ENCODE measurements around the gene SCD5.

The SCD5 gene

DNA sequence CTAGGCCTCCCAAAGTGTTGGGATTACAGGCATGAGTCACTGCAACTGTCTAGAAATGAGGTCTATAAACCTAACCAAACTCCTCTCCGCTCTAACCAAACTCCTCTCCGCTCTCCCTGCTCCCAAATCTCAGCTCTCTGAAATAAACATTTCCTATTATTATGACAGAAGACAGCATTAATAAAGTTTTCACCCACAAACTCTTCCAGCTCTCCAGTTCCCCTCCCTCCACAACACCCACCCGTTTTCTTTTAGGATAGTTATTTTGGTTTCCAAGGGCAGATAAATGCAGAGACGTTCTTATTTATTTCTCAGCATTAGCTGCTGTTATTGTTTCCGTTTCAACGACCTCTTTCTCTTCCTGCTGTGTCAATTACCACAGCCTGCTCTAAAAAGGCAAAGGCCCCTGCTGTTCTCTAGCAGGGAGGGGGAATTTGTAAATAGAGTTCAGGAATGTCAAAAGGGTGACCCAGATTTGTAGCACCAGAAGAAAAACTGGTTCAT lies 13.3 kb upstream of the SCD5 start:
- no peaks in the 10 kb centered on the region for H3K9me3 ChIP-seq (ENCODE audit: control insufficient read depth, insufficient read depth, low read depth, low read length)
- CTCF ChIA-PET: interaction anchor here (0.6 to 2.0 kb wide), 5 partner anchors 9 to 353 kb away, joined by 3 to 5 read pairs (median 3); no protein-coding TSS in a partner anchor
- peaks cover 0 to 1% of the 10 kb centered on the region in 2 experiments; a peak in 1 of 3 replicates for H3K36me3 ChIP-seq (ENCODE audit: control insufficient read depth in 2 of 2, insufficient read depth in 1 of 2, low read length in 2 of 2)
- POLR2A ChIA-PET: interaction anchor here (1.5 kb wide), 1 partner anchor 13 kb away, joined by 4 read pairs; the partner anchor contains the start of gene SCD5
- H3K4me3 ChIP-seq (ENCODE audit: low read depth, low read length): no peak overlapping the region
- H3K27ac ChIP-seq (ENCODE audit: extremely low read depth, low read depth, low read length): peak overlapping the region; percentile 39
- no peaks in the 10 kb centered on the region for H3K4me1 ChIP-seq (ENCODE audit: control insufficient read depth, insufficient read depth, low read length)
- peak; percentile 34; the same call in 1 of the 2 replicates for TF ChIP-seq ZNF10 (tag by site-specific recombination; IDR thresholded peaks at IDR 0.05)
- peak; percentile 87 for TF ChIP-seq ZNF341 (tag by site-specific recombination; IDR thresholded peaks at IDR 0.05; ENCODE audit: low read depth)
- peak; percentile 40; the same call in 1 of the 2 replicates for TF ChIP-seq ZSCAN30 (tag by site-specific recombination; IDR thresholded peaks at IDR 0.05)
- TF ChIP-seq GLIS2 (tag by site-specific recombination; IDR thresholded peaks at IDR 0.05): no peak
- TF ChIP-seq ZNF2 (tag by site-specific recombination; IDR thresholded peaks at IDR 0.05): peak; percentile 29; the same call in 1 of the 2 replicates
- no peak for TF ChIP-seq ZNF48 (tag by site-specific recombination; IDR thresholded peaks at IDR 0.05)
- TF ChIP-seq SP7 (tag by site-specific recombination; IDR thresholded peaks at IDR 0.05): peak; percentile 83; the same call in 1 of the 2 replicates
- TF ChIP-seq, protein P1, sequence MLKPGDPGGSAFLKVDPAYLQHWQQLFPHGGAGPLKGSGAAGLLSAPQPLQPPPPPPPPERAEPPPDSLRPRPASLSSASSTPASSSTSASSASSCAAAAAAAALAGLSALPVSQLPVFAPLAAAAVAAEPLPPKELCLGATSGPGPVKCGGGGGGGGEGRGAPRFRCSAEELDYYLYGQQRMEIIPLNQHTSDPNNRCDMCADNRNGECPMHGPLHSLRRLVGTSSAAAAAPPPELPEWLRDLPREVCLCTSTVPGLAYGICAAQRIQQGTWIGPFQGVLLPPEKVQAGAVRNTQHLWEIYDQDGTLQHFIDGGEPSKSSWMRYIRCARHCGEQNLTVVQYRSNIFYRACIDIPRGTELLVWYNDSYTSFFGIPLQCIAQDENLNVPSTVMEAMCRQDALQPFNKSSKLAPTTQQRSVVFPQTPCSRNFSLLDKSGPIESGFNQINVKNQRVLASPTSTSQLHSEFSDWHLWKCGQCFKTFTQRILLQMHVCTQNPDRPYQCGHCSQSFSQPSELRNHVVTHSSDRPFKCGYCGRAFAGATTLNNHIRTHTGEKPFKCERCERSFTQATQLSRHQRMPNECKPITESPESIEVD (tag by site-specific recombination; IDR thresholded peaks at IDR 0.05): peak; percentile 95
- TF ChIP-seq WT1 (tag by site-specific recombination; IDR thresholded peaks at IDR 0.05): peak; percentile 89
- TF ChIP-seq, protein P2, sequence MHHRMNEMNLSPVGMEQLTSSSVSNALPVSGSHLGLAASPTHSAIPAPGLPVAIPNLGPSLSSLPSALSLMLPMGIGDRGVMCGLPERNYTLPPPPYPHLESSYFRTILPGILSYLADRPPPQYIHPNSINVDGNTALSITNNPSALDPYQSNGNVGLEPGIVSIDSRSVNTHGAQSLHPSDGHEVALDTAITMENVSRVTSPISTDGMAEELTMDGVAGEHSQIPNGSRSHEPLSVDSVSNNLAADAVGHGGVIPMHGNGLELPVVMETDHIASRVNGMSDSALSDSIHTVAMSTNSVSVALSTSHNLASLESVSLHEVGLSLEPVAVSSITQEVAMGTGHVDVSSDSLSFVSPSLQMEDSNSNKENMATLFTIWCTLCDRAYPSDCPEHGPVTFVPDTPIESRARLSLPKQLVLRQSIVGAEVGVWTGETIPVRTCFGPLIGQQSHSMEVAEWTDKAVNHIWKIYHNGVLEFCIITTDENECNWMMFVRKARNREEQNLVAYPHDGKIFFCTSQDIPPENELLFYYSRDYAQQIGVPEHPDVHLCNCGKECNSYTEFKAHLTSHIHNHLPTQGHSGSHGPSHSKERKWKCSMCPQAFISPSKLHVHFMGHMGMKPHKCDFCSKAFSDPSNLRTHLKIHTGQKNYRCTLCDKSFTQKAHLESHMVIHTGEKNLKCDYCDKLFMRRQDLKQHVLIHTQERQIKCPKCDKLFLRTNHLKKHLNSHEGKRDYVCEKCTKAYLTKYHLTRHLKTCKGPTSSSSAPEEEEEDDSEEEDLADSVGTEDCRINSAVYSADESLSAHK (tag by site-specific recombination; IDR thresholded peaks at IDR 0.05): peak; percentile 36; the same call in 1 of the 2 replicates
- TF ChIP-seq ZNF521 (tag by site-specific recombination; IDR thresholded peaks at IDR 0.05): no peak
- peak; percentile 78 for TF ChIP-seq ZNF843 (tag by site-specific recombination; IDR thresholded peaks at IDR 0.05)
- TF ChIP-seq ZNF610 (tag by site-specific recombination; IDR thresholded peaks at IDR 0.05; ENCODE audit: borderline replicate concordance): no peak
- TF ChIP-seq SALL2 (tag by site-specific recombination; IDR thresholded peaks at IDR 0.05; ENCODE audit: borderline replicate concordance): no peak
- no peak for TF ChIP-seq ZNF660 (tag by site-specific recombination; IDR thresholded peaks at IDR 0.05)
- peak; percentile 43; the same call in 1 of the 2 replicates for TF ChIP-seq ZNF24 (tag by site-specific recombination; IDR thresholded peaks at IDR 0.05)
- no peak for TF ChIP-seq ZNF311 (tag by site-specific recombination; IDR thresholded peaks at IDR 0.05; ENCODE audit: borderline replicate concordance)
- no peak for TF ChIP-seq ZNF16 (tag by site-specific recombination; IDR thresholded peaks at IDR 0.05; ENCODE audit: low read depth)
- peak; percentile 21; the same call in 1 of the 2 replicates for TF ChIP-seq ZBTB21 (tag by site-specific recombination; IDR thresholded peaks at IDR 0.05)
- TF ChIP-seq, protein P3, sequence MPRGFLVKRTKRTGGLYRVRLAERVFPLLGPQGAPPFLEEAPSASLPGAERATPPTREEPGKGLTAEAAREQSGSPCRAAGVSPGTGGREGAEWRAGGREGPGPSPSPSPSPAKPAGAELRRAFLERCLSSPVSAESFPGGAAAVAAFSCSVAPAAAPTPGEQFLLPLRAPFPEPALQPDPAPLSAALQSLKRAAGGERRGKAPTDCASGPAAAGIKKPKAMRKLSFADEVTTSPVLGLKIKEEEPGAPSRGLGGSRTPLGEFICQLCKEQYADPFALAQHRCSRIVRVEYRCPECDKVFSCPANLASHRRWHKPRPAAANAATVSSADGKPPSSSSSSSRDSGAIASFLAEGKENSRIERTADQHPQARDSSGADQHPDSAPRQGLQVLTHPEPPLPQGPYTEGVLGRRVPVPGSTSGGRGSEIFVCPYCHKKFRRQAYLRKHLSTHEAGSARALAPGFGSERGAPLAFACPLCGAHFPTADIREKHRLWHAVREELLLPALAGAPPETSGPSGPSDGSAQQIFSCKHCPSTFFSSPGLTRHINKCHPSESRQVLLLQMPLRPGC (tag by site-specific recombination; IDR thresholded peaks at IDR 0.05): peak; percentile 76
- TF ChIP-seq ZBTB8A (tag by site-specific recombination; IDR thresholded peaks at IDR 0.05): 0 out of 2 replicates have a peak, but pooled peaks have one; percentile 22
- TF ChIP-seq, protein P4, sequence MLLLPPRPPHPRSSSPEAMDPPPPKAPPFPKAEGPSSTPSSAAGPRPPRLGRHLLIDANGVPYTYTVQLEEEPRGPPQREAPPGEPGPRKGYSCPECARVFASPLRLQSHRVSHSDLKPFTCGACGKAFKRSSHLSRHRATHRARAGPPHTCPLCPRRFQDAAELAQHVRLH (tag by site-specific recombination; IDR thresholded peaks at IDR 0.05): peak; percentile 25; the same call in 1 of the 2 replicates
- TF ChIP-seq, protein P5, sequence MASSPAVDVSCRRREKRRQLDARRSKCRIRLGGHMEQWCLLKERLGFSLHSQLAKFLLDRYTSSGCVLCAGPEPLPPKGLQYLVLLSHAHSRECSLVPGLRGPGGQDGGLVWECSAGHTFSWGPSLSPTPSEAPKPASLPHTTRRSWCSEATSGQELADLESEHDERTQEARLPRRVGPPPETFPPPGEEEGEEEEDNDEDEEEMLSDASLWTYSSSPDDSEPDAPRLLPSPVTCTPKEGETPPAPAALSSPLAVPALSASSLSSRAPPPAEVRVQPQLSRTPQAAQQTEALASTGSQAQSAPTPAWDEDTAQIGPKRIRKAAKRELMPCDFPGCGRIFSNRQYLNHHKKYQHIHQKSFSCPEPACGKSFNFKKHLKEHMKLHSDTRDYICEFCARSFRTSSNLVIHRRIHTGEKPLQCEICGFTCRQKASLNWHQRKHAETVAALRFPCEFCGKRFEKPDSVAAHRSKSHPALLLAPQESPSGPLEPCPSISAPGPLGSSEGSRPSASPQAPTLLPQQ (tag by site-specific recombination; IDR thresholded peaks at IDR 0.05): 0 out of 2 replicates have a peak, but pooled peaks have one; percentile 22
- peak; percentile 66; the same call in 1 of the 2 replicates for TF ChIP-seq OSR2 (tag by site-specific recombination; IDR thresholded peaks at IDR 0.05)
- no peak for TF ChIP-seq ZNF549 (tag by site-specific recombination; IDR thresholded peaks at IDR 0.05)
- TF ChIP-seq ZNF600 (tag by site-specific recombination; IDR thresholded peaks at IDR 0.05): peak; percentile 46; the same call in 1 of the 2 replicates
- TF ChIP-seq, protein P6, sequence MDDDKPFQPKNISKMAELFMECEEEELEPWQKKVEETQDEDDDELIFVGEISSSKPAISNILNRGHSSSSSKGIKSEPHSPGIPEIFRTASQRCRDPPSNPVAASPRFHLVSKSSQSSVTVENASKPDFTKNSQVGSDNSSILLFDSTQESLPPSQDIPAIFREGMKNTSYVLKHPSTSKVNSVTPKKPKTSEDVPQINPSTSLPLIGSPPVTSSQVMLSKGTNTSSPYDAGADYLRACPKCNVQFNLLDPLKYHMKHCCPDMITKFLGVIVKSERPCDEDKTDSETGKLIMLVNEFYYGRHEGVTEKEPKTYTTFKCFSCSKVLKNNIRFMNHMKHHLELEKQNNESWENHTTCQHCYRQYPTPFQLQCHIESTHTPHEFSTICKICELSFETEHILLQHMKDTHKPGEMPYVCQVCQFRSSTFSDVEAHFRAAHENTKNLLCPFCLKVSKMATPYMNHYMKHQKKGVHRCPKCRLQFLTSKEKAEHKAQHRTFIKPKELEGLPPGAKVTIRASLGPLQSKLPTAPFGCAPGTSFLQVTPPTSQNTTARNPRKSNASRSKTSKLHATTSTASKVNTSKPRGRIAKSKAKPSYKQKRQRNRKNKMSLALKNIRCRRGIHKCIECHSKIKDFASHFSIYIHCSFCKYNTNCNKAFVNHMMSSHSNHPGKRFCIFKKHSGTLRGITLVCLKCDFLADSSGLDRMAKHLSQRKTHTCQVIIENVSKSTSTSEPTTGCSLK (tag by site-specific recombination; IDR thresholded peaks at IDR 0.05): no peak
- peak; percentile 31; the same call in 1 of the 2 replicates for TF ChIP-seq TRIM28 (IDR thresholded peaks at IDR 0.05; ENCODE audit: borderline replicate concordance, low read length)
